TTC549 (cell line): ENCODE data around the gene ACTR1B.
A peak's percentile ranks its signal among the peaks of the same experiment; 100 is the strongest.
"Not testable (repeated sequence)": the region's sequence is repeated elsewhere in the genome, so short reads cannot be mapped to it uniquely, and the experiment has no call there.

Source experiments
- FAIRE-seq: peaks from 2 replicates; lab custom pipeline; 2012; peaks lifted over from hg19 to GRCh38; lab: Jason Lieb, UNC

Gene ACTR1B

GRCh38 chr2:97658691-97659157 is 5.1 kb downstream of the ACTR1B start:
- no peak for FAIRE-seq

GRCh38 chr2:97657986-97658690 is 5.7 kb downstream of the ACTR1B start:
- no peak for FAIRE-seq

- FAIRE-seq: no peak
Observed at GRCh38 chr2:97656905-97657587, 6.8 kb downstream of the ACTR1B start.

GRCh38 chr2:97656129-97656755 is 7.6 kb downstream of the ACTR1B start:
- FAIRE-seq: no peak

- no peak for FAIRE-seq
Observed at GRCh38 chr2:97654791-97655190, 9.1 kb downstream of the ACTR1B start.

- no peak for FAIRE-seq
Observed at GRCh38 chr2:97654309-97654708, 9.5 kb downstream of the ACTR1B start.

GRCh38 chr2:97653874-97654273 is 10.0 kb downstream of the ACTR1B start:
- FAIRE-seq: no peak

- no peak for FAIRE-seq
Observed at GRCh38 chr2:97653473-97653872, 10.4 kb downstream of the ACTR1B start.

- FAIRE-seq: no peak
Observed at GRCh38 chr2:97651114-97651513, 12.7 kb downstream of the ACTR1B start.

- FAIRE-seq: no peak
Observed at GRCh38 chr2:97646977-97647376, 16.9 kb downstream of the ACTR1B start.

GRCh38 chr2:97645695-97646629 is 17.9 kb downstream of the ACTR1B start, which contains the start of gene COX5B:
COX5B (plus strand) TSS chr2:97646062; CDS start chr2:97646087, 25 bp downstream.
- FAIRE-seq: peak; percentile 92

- FAIRE-seq: no peak
Observed at GRCh38 chr2:97645112-97645694, 18.6 kb downstream of the ACTR1B start.

GRCh38 chr2:97644023-97644717 is 19.7 kb downstream of the ACTR1B start:
- FAIRE-seq: no peak

- not testable (repeated sequence) for FAIRE-seq
Observed at GRCh38 chr2:97626049-97626430, 37.8 kb downstream of the ACTR1B start.

GRCh38 chr2:97625354-97626048 is 38.3 kb downstream of the ACTR1B start:
- not testable (repeated sequence) for FAIRE-seq

GRCh38 chr2:97622976-97623375 is 40.9 kb downstream of the ACTR1B start:
- FAIRE-seq: not testable (repeated sequence)

GRCh38 chr2:97620492-97620891 is 43.4 kb downstream of the ACTR1B start:
- FAIRE-seq: not testable (repeated sequence)

- FAIRE-seq: not testable (repeated sequence)
Observed at GRCh38 chr2:97618939-97619827, 44.7 kb downstream of the ACTR1B start.

- no peak for FAIRE-seq
Observed at GRCh38 chr2:97617911-97618310, 45.9 kb downstream of the ACTR1B start.
